ENCODE results near the gene RND3.

DNA sequence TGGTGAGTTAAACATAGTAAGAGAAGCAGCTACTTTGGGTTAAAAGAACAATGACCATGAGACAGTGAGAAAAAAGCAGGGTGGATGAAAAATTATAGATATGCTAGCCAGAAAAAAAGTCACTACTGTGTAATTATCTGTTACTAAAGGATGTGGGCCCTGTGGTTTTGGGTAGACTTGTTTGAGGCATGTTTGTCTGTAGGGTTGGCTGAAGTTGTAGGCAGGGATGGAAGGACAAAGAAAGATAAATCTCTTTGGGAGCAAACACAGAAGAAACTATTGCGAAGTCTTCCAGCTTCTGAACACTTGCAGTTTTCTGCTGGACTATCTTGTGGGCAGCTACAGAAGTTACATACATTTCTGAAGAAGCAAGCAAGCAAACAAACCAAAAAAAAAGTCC, 28.2 kb downstream of the RND3 start:
- TF ChIP-seq HDAC2 (IDR thresholded peaks at IDR 0.05) (no peak), RFX5 (IDR thresholded peaks at IDR 0.05) (no peak), SMC3 (IDR thresholded peaks at IDR 0.05) (no peak), EP300 (IDR thresholded peaks at IDR 0.05) (no peak), POLR2A (IDR thresholded peaks at IDR 0.05; ENCODE audit: low read length) (no peak)
- TF ChIP-seq, protein P1, sequence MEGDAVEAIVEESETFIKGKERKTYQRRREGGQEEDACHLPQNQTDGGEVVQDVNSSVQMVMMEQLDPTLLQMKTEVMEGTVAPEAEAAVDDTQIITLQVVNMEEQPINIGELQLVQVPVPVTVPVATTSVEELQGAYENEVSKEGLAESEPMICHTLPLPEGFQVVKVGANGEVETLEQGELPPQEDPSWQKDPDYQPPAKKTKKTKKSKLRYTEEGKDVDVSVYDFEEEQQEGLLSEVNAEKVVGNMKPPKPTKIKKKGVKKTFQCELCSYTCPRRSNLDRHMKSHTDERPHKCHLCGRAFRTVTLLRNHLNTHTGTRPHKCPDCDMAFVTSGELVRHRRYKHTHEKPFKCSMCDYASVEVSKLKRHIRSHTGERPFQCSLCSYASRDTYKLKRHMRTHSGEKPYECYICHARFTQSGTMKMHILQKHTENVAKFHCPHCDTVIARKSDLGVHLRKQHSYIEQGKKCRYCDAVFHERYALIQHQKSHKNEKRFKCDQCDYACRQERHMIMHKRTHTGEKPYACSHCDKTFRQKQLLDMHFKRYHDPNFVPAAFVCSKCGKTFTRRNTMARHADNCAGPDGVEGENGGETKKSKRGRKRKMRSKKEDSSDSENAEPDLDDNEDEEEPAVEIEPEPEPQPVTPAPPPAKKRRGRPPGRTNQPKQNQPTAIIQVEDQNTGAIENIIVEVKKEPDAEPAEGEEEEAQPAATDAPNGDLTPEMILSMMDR (IDR thresholded peaks at IDR 0.05): no peak
